Activated CD8-positive, alpha-beta memory T cell treated with anti-CD3 and anti-CD28 coated beads, Interleukin-2, amount 50 U/mL, for 4 hours (primary cell): ENCODE results near the gene MAST3.
A peak's percentile ranks its signal among the peaks of the same experiment; 100 is the strongest.
"Not testable (repeated sequence)": the region's sequence is repeated elsewhere in the genome, so short reads cannot be mapped to it uniquely, and the experiment has no call there.

ENCODE experiments used
- DNase-seq: peaks from one replicate; pipeline ENCODE4 v3.0.0-alpha.2; 2020

MAST3 gene

GRCh38 chr19:18089096-18089541 is 8.5 kb upstream of the MAST3 start:
- DNase-seq = peak; percentile 70

GRCh38 chr19:18089726-18090125 is 7.9 kb upstream of the MAST3 start:
- no peak for DNase-seq

GRCh38 chr19:18090545-18091216 is 6.9 kb upstream of the MAST3 start:
- DNase-seq = no peak

GRCh38 chr19:18091217-18091608 is 6.4 kb upstream of the MAST3 start:
- DNase-seq = peak; percentile 84

- no peak for DNase-seq
Observed at GRCh38 chr19:18093439-18094161, 4.0 kb upstream of the MAST3 start.

GRCh38 chr19:18096258-18096657 is 1.3 kb upstream of the MAST3 start:
- no peak for DNase-seq

GRCh38 chr19:18097993-18098890 is 664 bp downstream of the MAST3 start:
- DNase-seq = no peak

- peak; percentile 62 for DNase-seq
Observed at GRCh38 chr19:18098891-18099622, 1.5 kb downstream of the MAST3 start.

- DNase-seq = no peak
Observed at GRCh38 chr19:18099623-18099995, 2.0 kb downstream of the MAST3 start.

GRCh38 chr19:18100710-18101109 is 3.1 kb downstream of the MAST3 start:
- DNase-seq = no peak

GRCh38 chr19:18101268-18101667 is 3.7 kb downstream of the MAST3 start:
- no peak for DNase-seq

GRCh38 chr19:18102916-18103542 is 5.5 kb downstream of the MAST3 start:
- DNase-seq = no peak

- DNase-seq = no peak
Observed at GRCh38 chr19:18104793-18105131, 7.2 kb downstream of the MAST3 start.

- not testable (repeated sequence) for DNase-seq
Observed at GRCh38 chr19:18105259-18105658, 7.7 kb downstream of the MAST3 start.

- DNase-seq = no peak
Observed at GRCh38 chr19:18107235-18107634, 9.7 kb downstream of the MAST3 start.

- DNase-seq = no peak
Observed at GRCh38 chr19:18108897-18109296, 11.3 kb downstream of the MAST3 start.

- DNase-seq = no peak
Observed at GRCh38 chr19:18109341-18109732, 11.8 kb downstream of the MAST3 start.

GRCh38 chr19:18109733-18110608 is 12.4 kb downstream of the MAST3 start:
- peak; percentile 58 for DNase-seq

- DNase-seq = no peak
Observed at GRCh38 chr19:18110609-18111232, 13.1 kb downstream of the MAST3 start.

GRCh38 chr19:18112989-18113478 is 15.5 kb downstream of the MAST3 start:
- peak; percentile 83 for DNase-seq

GRCh38 chr19:18113827-18114226 is 16.2 kb downstream of the MAST3 start:
- no peak for DNase-seq
